Progenitor cell of endocrine pancreas (in vitro differentiated cells): ENCODE measurements around the gene PTP4A1. TPM values are rescaled to one million over a fixed set of nuclear protein-coding genes. Genes with fewer than 3 reads are reported as not detected.
A peak's percentile ranks its signal among the peaks of the same experiment; 100 is the strongest.

Source experiments
- DNase-seq: peaks from one replicate; pipeline ENCODE4 v3.0.0; 2021; ENCODE audit warnings: low spot score; ENCODE audit not compliant: unreplicated experiment
- H3K27ac Mint-ChIP-seq: 2 replicates; pipeline ENCODE4 v1.8.0; 2021; ENCODE audit warnings: mild to moderate bottlenecking, moderate library complexity, mixed read lengths
- H3K27me3 Mint-ChIP-seq: 2 replicates; pipeline ENCODE4 v1.8.0; 2021; ENCODE audit warnings: mixed read lengths
- H3K36me3 Mint-ChIP-seq: 2 replicates; pipeline ENCODE4 v1.8.0; 2022; ENCODE audit warnings: mixed read lengths; ENCODE audit not compliant: insufficient read depth
- H3K4me1 Mint-ChIP-seq: 2 replicates; pipeline ENCODE4 v1.8.0; 2021; ENCODE audit warnings: low read depth, mixed read lengths
- H3K4me3 Mint-ChIP-seq: 2 replicates; pipeline ENCODE4 v1.8.0; 2021; ENCODE audit warnings: low read depth, mild to moderate bottlenecking, moderate library complexity, mixed read lengths
- H3K9me3 Mint-ChIP-seq: 2 replicates; pipeline ENCODE4 v1.8.0; 2021; ENCODE audit warnings: low read depth, mixed read lengths
- total RNA-seq: library from RNA; stranded (reverse); gene quantifications from 2 replicates; pipeline ENCODE4 v1.2.1, GENCODE V29; 2021
- TF ChIP-seq, protein P1 (sequence below): fragments of 200-600 bp; sonication (generic); IDR thresholded peaks from one replicate; pipeline ENCODE4 v1.5.0; 2021; ENCODE audit warnings: antibody characterized with exemption, mild to moderate bottlenecking; ENCODE audit not compliant: unreplicated experiment

The PTP4A1 gene
- total RNA-seq, 1 donor from 2014 or later = 95.3 TPM

DNA sequence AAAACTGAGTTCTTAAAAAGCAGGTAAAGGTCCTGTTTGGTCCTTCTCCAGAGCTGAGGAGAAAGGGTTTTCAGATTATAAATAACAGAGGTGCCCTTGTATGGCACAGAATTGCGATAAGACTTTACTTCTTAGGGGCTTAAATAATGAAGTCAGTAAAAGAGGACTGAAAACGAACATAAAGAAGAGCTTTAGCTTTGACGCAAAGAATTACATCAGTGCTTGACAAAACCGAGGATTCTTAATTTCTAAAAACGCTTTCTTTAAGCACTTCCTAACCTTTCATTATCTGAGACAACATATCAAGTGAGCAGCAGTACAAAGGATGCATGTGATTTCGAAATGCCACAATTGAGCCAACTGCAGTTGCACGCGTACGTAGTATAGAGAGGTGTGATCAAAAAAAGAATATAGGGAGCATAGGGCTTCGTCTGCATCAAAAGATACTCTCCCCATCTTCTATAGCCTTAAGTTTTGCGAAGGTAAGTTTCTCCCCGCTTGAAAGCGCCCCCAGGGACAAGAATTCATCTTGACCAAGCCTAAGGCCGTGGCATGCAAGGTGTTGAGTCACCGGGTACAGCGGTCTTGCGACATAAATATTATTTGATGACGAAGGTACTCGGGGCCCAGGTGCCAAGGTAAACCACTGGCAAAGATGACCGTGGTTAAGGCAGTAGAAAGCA is 778 bp upstream of the PTP4A1 start:
- peaks cover 45% of the 10 kb centered on the region for H3K4me1 Mint-ChIP-seq
- peaks cover 3% of the 10 kb centered on the region for H3K9me3 Mint-ChIP-seq
- peaks cover 5% of the 10 kb centered on the region for H3K36me3 Mint-ChIP-seq
- H3K27ac Mint-ChIP-seq = peak overlapping the region; percentile 99
- H3K4me3 Mint-ChIP-seq = peak overlapping the region; percentile 91
- H3K27me3 Mint-ChIP-seq = no peaks in the 10 kb centered on the region
- TF ChIP-seq, protein P1, sequence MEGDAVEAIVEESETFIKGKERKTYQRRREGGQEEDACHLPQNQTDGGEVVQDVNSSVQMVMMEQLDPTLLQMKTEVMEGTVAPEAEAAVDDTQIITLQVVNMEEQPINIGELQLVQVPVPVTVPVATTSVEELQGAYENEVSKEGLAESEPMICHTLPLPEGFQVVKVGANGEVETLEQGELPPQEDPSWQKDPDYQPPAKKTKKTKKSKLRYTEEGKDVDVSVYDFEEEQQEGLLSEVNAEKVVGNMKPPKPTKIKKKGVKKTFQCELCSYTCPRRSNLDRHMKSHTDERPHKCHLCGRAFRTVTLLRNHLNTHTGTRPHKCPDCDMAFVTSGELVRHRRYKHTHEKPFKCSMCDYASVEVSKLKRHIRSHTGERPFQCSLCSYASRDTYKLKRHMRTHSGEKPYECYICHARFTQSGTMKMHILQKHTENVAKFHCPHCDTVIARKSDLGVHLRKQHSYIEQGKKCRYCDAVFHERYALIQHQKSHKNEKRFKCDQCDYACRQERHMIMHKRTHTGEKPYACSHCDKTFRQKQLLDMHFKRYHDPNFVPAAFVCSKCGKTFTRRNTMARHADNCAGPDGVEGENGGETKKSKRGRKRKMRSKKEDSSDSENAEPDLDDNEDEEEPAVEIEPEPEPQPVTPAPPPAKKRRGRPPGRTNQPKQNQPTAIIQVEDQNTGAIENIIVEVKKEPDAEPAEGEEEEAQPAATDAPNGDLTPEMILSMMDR = no peak
- no peak for DNase-seq

DNA sequence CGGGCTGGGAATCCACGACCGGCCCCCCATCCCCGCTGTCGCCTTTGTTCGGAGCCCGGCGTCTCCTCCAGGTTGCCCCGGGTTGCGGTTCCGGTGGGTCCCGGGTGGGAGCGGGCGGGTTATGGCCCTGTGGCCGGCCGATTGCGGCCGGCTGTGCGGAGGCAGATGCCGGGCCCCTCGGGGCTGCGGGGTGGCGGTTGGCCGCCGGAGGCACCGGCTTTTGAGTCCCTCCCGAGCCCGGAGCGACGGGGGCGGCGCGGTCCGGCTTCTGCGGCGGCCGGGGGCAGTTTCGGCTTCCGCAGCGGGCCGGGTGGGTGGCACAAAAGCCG is 431 bp downstream of the PTP4A1 start:
- Mint-ChIP-seq H3K36me3 (peaks cover 10% of the 10 kb centered on the region), H3K27ac (peak overlapping the region; percentile 99), H3K4me3 (peak overlapping the region; percentile 91), H3K27me3 (no peaks in the 10 kb centered on the region), H3K9me3 (no peaks in the 10 kb centered on the region), H3K4me1 (peaks cover 43% of the 10 kb centered on the region)
- TF ChIP-seq, protein P1 = no peak
- DNase-seq = no peak

DNA sequence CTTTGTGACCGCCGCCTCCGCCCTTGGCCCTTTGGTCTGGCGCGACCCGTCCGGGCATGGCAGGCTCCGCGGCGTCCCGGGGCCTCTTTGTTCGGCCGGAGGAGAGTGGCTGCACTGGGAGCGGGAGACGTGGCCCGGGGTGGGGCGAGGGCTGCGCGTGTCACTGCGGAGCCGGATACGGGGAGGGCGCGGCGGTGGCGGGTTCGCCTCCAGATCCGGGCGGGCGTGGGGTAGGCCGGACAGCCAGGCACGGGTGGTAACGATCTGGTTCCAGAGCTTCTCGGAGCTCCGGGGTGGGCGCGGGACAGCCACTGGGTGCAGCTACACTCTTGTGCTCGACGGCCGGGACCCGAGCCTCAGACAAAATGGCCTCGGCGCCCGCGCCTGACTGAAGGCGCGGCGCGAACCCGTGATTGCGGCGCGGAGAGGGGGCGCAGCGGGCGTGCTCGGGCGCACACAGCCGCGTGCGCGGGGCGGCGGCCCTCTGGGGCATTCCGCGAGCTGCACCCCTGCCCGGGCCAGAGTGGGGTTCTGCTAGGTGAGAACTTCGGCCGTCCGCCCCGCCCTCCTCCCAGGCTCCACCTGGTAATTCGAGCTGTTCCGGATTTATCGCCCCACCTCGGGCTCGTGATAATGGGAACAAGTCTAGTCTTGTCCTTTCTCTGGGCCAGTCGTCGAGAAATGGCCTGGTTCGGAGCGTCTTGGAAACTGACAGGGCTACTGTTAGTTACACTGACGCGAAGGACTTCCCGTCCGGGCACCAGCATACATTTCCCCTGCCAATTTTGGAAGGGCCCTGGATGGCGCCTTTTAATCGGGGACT is 1.0 kb downstream of the PTP4A1 start:
- Mint-ChIP-seq H3K9me3 (no peaks in the 10 kb centered on the region), H3K27ac (peak overlapping the region; percentile 98)
- TF ChIP-seq, protein P1 = no peak

DNA sequence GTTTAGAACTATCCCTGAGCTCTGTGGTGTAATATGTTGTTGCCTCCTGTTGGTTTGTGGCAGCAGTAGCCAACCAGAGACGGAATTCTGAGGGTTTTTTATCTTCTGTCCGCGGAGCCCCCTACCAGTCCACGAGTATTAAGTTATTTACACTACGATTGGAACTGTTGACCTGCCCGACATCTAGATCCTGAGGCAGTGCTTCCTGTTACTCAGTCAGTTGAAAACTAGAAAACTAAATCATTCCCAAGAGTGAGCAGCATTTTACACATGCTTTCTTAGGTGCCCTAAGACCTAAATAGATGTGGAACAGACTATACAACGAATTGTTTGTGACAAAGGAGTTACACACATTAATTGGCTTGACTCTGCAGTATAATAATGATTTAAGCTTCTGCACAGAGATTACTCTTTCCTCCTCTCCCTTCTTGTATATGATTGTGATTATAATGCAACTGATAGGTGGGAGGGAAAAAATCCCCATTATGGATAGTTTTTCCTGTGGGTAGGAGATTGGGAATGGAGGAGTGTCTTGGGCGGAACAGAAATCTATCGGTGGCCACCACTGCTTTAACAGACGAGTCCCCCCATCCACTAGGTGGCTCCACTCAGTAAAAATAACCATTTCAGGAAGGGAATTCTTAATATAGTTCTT is 1.7 kb downstream of the PTP4A1 start:
- Mint-ChIP-seq H3K27me3 (no peaks in the 10 kb centered on the region), H3K4me1 (peaks cover 40% of the 10 kb centered on the region), H3K9me3 (no peaks in the 10 kb centered on the region), H3K36me3 (peaks cover 10% of the 10 kb centered on the region), H3K4me3 (peak overlapping the region; percentile 91), H3K27ac (peak overlapping the region; percentile 98)
- TF ChIP-seq, protein P1 = peak; percentile 74
- DNase-seq = peak; percentile 20

More for the DNA sequence above, 1.0 kb downstream of the PTP4A1 start:
- Mint-ChIP-seq H3K27me3 (no peaks in the 10 kb centered on the region), H3K4me1 (peaks cover 40% of the 10 kb centered on the region), H3K4me3 (peak overlapping the region; percentile 91), H3K36me3 (peaks cover 10% of the 10 kb centered on the region)
- DNase-seq = peak; percentile 60

DNA sequence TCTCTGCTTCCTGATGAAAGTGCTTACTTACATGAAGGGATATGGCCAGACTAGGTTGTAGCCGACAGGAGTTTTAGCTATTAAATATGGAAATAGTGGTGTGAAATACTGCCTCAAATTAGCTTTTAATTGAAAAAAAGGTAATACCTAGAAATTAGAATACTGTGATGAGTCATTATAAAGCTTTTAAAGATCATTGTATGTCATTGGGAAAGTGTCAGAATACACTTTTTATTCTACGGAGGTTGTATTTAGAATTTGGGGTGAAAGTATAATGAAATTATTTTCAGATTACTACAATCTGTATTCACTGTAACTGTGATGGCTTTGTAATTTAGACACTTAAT is 2.2 kb downstream of the PTP4A1 start:
- H3K4me3 Mint-ChIP-seq = peak overlapping the region; percentile 91
- H3K27me3 Mint-ChIP-seq = no peaks in the 10 kb centered on the region
- peaks cover 12% of the 10 kb centered on the region for H3K36me3 Mint-ChIP-seq
- TF ChIP-seq, protein P1 = no peak
- no peak for DNase-seq
- peak overlapping the region; percentile 98 for H3K27ac Mint-ChIP-seq
- no peaks in the 10 kb centered on the region for H3K9me3 Mint-ChIP-seq
- peaks cover 40% of the 10 kb centered on the region for H3K4me1 Mint-ChIP-seq
